Sigmoid colon (tissue), 7 donors: ENCODE measurements around the gene FBXO45. TPM values are rescaled to one million over a fixed set of nuclear protein-coding genes. Genes with fewer than 3 reads are reported as not detected.
"Not testable (repeated sequence)": the region's sequence is repeated elsewhere in the genome, so short reads cannot be mapped to it uniquely, and the experiment has no call there.

Experiments used
- DNase-seq: peaks from one replicate; pipeline ENCODE4 v3.0.0-alpha.2; 2019
- H3K27ac ChIP-seq, 4 donors: fragments of 200-600 bp; sonication (generic); one replicate each; pipeline ENCODE4 v1.5.1; 2016 to 2019; ENCODE audit warnings: mild to moderate bottlenecking in 1 of 4
- H3K27me3 ChIP-seq, 3 donors: fragments of 200-600 bp; sonication (generic); one replicate each; pipeline ENCODE4 v1.5.1; 2019; ENCODE audit warnings: mild to moderate bottlenecking in 1 of 3
- H3K36me3 ChIP-seq, 4 donors: fragments of 200-600 bp; sonication (generic); one replicate each; pipeline ENCODE4 v1.5.1; 2016 to 2019
- H3K4me1 ChIP-seq, 4 donors: fragments of 200-600 bp; sonication (generic); one replicate each; pipeline ENCODE4 v1.5.1; 2017 to 2019
- H3K4me3 ChIP-seq, 4 donors: fragments of 200-600 bp; sonication (generic); one replicate each; pipeline ENCODE4 v1.5.1; 2017 to 2019; ENCODE audit warnings: mild to moderate bottlenecking in 2 of 4, moderate library complexity in 1 of 4
- H3K9me3 ChIP-seq, 4 donors: fragments of 200-600 bp in 3 of 4; sonication (generic) in 3 of 4; one replicate each; pipeline versions ENCODE4 v1.5.1 to v1.6.1; 2013 to 2019
- EP300 ChIP-seq, 4 donors: sonication (generic); formaldehyde crosslinking; IDR thresholded peaks; one replicate each; pipeline ENCODE4 v1.6.1; 2017; ENCODE audit warnings: antibody characterized with exemption in 4 of 4
- POLR2A ChIP-seq, 2 donors: fragments of 450-650 bp; IDR thresholded peaks; one replicate each; pipeline ENCODE4 v1.6.1; 2016; ENCODE audit warnings: antibody characterized with exemption in 2 of 2, mild to moderate bottlenecking in 2 of 2, moderate library complexity in 2 of 2
- POLR2AphosphoS5 ChIP-seq, 4 donors: sonication (generic); formaldehyde crosslinking; IDR thresholded peaks; one replicate each; pipeline ENCODE4 v1.6.1; 2017; ENCODE audit warnings: antibody characterized with exemption in 4 of 4
- WGBS, 2 donors: extraction: QIAGEN DNeasy Blood & Tissue Kit; methylation state at CpG; one replicate each; pipeline ENCODE4 v1.1.7; 2013; 5-methylcytosine and 5-hydroxymethylcytosine counted together
- intact Hi-C: fragments of 100-400 bp; cut with DNase I; formaldehyde crosslinking; loops from one replicate; pipeline ENCODE4 v1.15.1; 2023
- polyA plus RNA-seq, 3 donors: library from polyadenylated mRNA; stranded (reverse); fragments of 200-250 nt; gene quantifications; one replicate each; pipeline ENCODE4 v1.2.3, GENCODE V29; 2013
- total RNA-seq, 4 donors: library from RNA; depleted of rRNA; stranded (reverse); fragments of >200 nt; gene quantifications; one replicate each; pipeline ENCODE4 v1.1.0, GENCODE V29; 2016
- TF ChIP-seq, protein P1 (sequence below), 4 experiments: fragments of 450-650 bp in 3 of 4; fragments of 200-600 bp in 1 of 4; IDR thresholded peaks; one replicate each; pipeline ENCODE4 v1.5.1; 2016 to 2019; ENCODE audit warnings: antibody characterized with exemption in 4 of 4, mild to moderate bottlenecking in 3 of 4, moderate library complexity in 2 of 4
- donor health status: healthy with polysubstance abuse.
- donor health status: Bipolar disorder and iron deficiency.
- donor health status: healthy.

FBXO45 gene
- total and polyA plus RNA-seq, 7 donors, result 4.8 to 10.9 (median 6.9) TPM

GRCh38 chr3:196546537-196546936, 21.9 kb upstream of the FBXO45 start:
- no peaks in the 10 kb centered on the region for H3K4me1 ChIP-seq
- no peak overlapping the region for H3K4me3 ChIP-seq
- WGBS, 2 donors, result 70 to 71% methylated on average over 5 of the region's 5 CpGs
- H3K9me3 ChIP-seq, result peaks cover 0 to 7% (median 0%) of the 10 kb centered on the region in 4 donors
- no peaks in the 10 kb centered on the region for H3K36me3 ChIP-seq
- H3K27me3 ChIP-seq, result no peaks in the 10 kb centered on the region
- intact Hi-C loops, result no loop called here
- TF ChIP-seq EP300 (IDR thresholded peaks at IDR 0.05), result no peak
- TF ChIP-seq POLR2AphosphoS5 (IDR thresholded peaks at IDR 0.05), result no peak
- no peak overlapping the region for H3K27ac ChIP-seq
- DNase-seq, result no peak

DNA sequence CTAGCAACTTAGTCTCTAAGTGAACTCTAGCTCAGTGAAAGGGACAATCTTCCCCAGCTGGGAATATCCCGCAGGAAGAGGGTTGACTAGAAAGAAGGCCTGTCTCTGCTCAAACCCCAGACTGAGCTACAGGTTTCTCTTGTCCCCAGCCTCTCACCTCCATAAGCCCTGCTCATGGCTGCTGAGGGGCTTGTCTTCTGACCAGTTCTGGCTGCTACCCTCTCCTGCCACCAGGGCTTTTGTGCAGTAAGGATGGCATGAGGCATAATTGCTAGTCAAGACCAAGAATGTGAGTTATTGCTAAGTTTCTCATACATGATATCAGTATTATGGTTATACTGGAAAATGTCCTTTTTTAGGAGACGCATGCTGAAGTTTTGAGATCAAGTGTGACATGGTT, 21.4 kb upstream of the FBXO45 start:
- 92 to 97% methylated on average over 2 of the region's 2 CpGs for WGBS, 2 donors
- no peaks in the 10 kb centered on the region for H3K36me3 ChIP-seq
- peaks cover 0 to 7% (median 0%) of the 10 kb centered on the region in 4 donors for H3K9me3 ChIP-seq
- no peak overlapping the region for H3K4me3 ChIP-seq
- H3K27me3 ChIP-seq, result no peaks in the 10 kb centered on the region
- H3K27ac ChIP-seq, result no peak overlapping the region
- intact Hi-C loops, result no loop called here
- TF ChIP-seq, protein P1, sequence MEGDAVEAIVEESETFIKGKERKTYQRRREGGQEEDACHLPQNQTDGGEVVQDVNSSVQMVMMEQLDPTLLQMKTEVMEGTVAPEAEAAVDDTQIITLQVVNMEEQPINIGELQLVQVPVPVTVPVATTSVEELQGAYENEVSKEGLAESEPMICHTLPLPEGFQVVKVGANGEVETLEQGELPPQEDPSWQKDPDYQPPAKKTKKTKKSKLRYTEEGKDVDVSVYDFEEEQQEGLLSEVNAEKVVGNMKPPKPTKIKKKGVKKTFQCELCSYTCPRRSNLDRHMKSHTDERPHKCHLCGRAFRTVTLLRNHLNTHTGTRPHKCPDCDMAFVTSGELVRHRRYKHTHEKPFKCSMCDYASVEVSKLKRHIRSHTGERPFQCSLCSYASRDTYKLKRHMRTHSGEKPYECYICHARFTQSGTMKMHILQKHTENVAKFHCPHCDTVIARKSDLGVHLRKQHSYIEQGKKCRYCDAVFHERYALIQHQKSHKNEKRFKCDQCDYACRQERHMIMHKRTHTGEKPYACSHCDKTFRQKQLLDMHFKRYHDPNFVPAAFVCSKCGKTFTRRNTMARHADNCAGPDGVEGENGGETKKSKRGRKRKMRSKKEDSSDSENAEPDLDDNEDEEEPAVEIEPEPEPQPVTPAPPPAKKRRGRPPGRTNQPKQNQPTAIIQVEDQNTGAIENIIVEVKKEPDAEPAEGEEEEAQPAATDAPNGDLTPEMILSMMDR (IDR thresholded peaks at IDR 0.05), result no peak
- TF ChIP-seq POLR2A (IDR thresholded peaks at IDR 0.05) (no peak), POLR2AphosphoS5 (IDR thresholded peaks at IDR 0.05) (no peak), EP300 (IDR thresholded peaks at IDR 0.05) (no peak)
- no peaks in the 10 kb centered on the region for H3K4me1 ChIP-seq
- DNase-seq, result no peak

- H3K27ac ChIP-seq, DNase-seq, intact Hi-C loops, H3K27me3 ChIP-seq, H3K36me3 ChIP-seq, H3K9me3 ChIP-seq, H3K4me1 ChIP-seq, H3K4me3 ChIP-seq: not testable (repeated sequence)
- 96 to 99% methylated on average over 1 of the region's 1 CpG for WGBS, 2 donors
Observed at GRCh38 chr3:196549312-196549711, 19.1 kb upstream of the FBXO45 start.

GRCh38 chr3:196550172-196550571, 18.3 kb upstream of the FBXO45 start:
- H3K36me3 ChIP-seq, H3K4me3 ChIP-seq, DNase-seq, H3K27ac ChIP-seq, H3K9me3 ChIP-seq, H3K4me1 ChIP-seq, intact Hi-C loops, H3K27me3 ChIP-seq: not testable (repeated sequence)
- 83 to 85% methylated on average over 3 of the region's 3 CpGs for WGBS, 2 donors

- H3K27ac ChIP-seq, result no peak overlapping the region
- H3K27me3 ChIP-seq, result no peaks in the 10 kb centered on the region
- H3K9me3 ChIP-seq, result peaks cover 0 to 7% (median 0%) of the 10 kb centered on the region in 4 donors
- 96 to 97% methylated on average over 5 of the region's 5 CpGs for whole genome bisulfite sequencing, 2 donors
- H3K36me3 ChIP-seq, result peaks cover 0 to 5% (median 0%) of the 10 kb centered on the region in 4 donors
- TF ChIP-seq EP300 (IDR thresholded peaks at IDR 0.05), result no peak
- TF ChIP-seq, protein P1 (IDR thresholded peaks at IDR 0.05), result no peak
- no peak for TF ChIP-seq POLR2A (IDR thresholded peaks at IDR 0.05)
- TF ChIP-seq POLR2AphosphoS5 (IDR thresholded peaks at IDR 0.05), result no peak
- H3K4me1 ChIP-seq, result no peaks in the 10 kb centered on the region
- no peak for DNase-seq
- H3K4me3 ChIP-seq, result no peak overlapping the region
- intact Hi-C loops, result no loop called here
Observed at GRCh38 chr3:196552253-196552652, 16.2 kb upstream of the FBXO45 start.

GRCh38 chr3:196553551-196553950, 14.9 kb upstream of the FBXO45 start:
- intact Hi-C loops, result no loop called here
- WGBS, 2 donors, result 94 to 96% methylated on average over 9 of the region's 9 CpGs
- no peak for TF ChIP-seq POLR2A (IDR thresholded peaks at IDR 0.05)
- TF ChIP-seq POLR2AphosphoS5 (IDR thresholded peaks at IDR 0.05), result no peak
- no peak for TF ChIP-seq EP300 (IDR thresholded peaks at IDR 0.05)
- TF ChIP-seq, protein P1 (IDR thresholded peaks at IDR 0.05), result no peak

More at GRCh38 chr3:196553551-196553950, 14.9 kb upstream of the FBXO45 start:
- no peak for DNase-seq
- no peak overlapping the region for H3K27ac ChIP-seq
- H3K36me3 ChIP-seq, result peaks cover 0 to 5% (median 0%) of the 10 kb centered on the region in 4 donors
- H3K9me3 ChIP-seq, result peaks cover 0 to 7% (median 0%) of the 10 kb centered on the region in 4 donors
- H3K27me3 ChIP-seq, result no peaks in the 10 kb centered on the region
- H3K4me3 ChIP-seq, result no peak overlapping the region
- no peaks in the 10 kb centered on the region for H3K4me1 ChIP-seq
